GM12878 (cell line): ENCODE measurements around the gene G2E3. TPM values are rescaled to one million over a fixed set of nuclear protein-coding genes. Genes with fewer than 3 reads are reported as not detected.

Experiments
- ATAC-seq: fragments of 200-7000 bp; cut with Tn5 transposase; 3 replicates; pipeline ENCODE4 v1.9.1; 2020; ENCODE audit warnings: mild to moderate bottlenecking, moderate library complexity
- BruUV-seq: library from RNA; stranded (reverse); fragments of 400-500 nt; replicated peaks from 2 replicates; lab custom pipeline; 2021; lab: Mats Ljungman, UMichigan
- CTCF ChIA-PET: fragments of 300-600 bp; sonication (Branson Sonifier 250); formaldehyde crosslinking; extraction: SDS; loops from one replicate; lab custom pipeline; 2021; ENCODE audit warnings: inconsistent platforms; lab: Yijun Ruan, JAX
- POLR2A ChIA-PET: fragments of 350-600 bp; formaldehyde crosslinking; extraction: SDS; loops from one replicate; lab custom pipeline; 2021; ENCODE audit warnings: inconsistent platforms; lab: Charles Lee
- RAD21 ChIA-PET: fragments of 300-600 bp; sonication (Branson Sonifier 250); formaldehyde crosslinking; loops from one replicate; lab custom pipeline; 2023; ENCODE audit warnings: antibody characterized with exemption; ENCODE audit not compliant: unreplicated experiment; lab: Charles Lee
- SMC1A ChIA-PET: fragments of 300-600 bp; sonication (Branson Sonifier 250); formaldehyde crosslinking; loops from one replicate; lab custom pipeline; 2023; ENCODE audit not compliant: unreplicated experiment, uncharacterized antibody; lab: Charles Lee
- DNase-seq: peaks from one replicate; pipeline ENCODE4 v3.0.0-alpha.2; 2011; ENCODE audit warnings: low read depth, low spot score
- FAIRE-seq: peaks from 3 replicates; lab custom pipeline; 2011; peaks lifted over from hg19 to GRCh38; lab: Jason Lieb, UNC
- H2AFZ ChIP-seq: 2 replicates; pipeline ENCODE4 v1.6.0; 2011; ENCODE audit warnings: low read depth, low read length, control low read depth; ENCODE audit not compliant: control insufficient read depth
- H3K27ac ChIP-seq: 2 replicates; pipeline ENCODE4 v1.5.1; 2011; ENCODE audit warnings: control low read depth; ENCODE audit not compliant: control insufficient read depth, insufficient read depth
- H3K27me3 ChIP-seq, 2 experiments: replicated peaks in 1 of 2; 2 replicates each; pipeline versions ENCODE4 v1.6.0 to v1.6.1; 2011; ENCODE audit warnings: low read length in 1 of 2; ENCODE audit not compliant: control insufficient read depth in 2 of 2, insufficient read depth in 2 of 2
- H3K36me3 ChIP-seq, 2 experiments: 2 replicates each; pipeline ENCODE4 v1.5.1; 2011; ENCODE audit warnings: low read length in 1 of 2; ENCODE audit not compliant: control insufficient read depth in 2 of 2, insufficient read depth in 2 of 2
- H3K4me1 ChIP-seq: 2 replicates; pipeline ENCODE4 v1.6.1; 2011; ENCODE audit warnings: mild to moderate bottlenecking, low read length, moderate library complexity, mixed read lengths; ENCODE audit not compliant: control insufficient read depth, insufficient read depth
- H3K4me2 ChIP-seq: 2 replicates; pipeline ENCODE4 v1.6.0; 2011; ENCODE audit warnings: control low read depth; ENCODE audit not compliant: control insufficient read depth, insufficient read depth
- H3K4me3 ChIP-seq: fragments of 200-600 bp; sonication (generic); 2 replicates; pipeline ENCODE4 v1.5.1; 2016
- H3K79me2 ChIP-seq: 2 replicates; pipeline ENCODE4 v1.6.0; 2011; ENCODE audit warnings: low read length; ENCODE audit not compliant: control insufficient read depth, insufficient read depth
- H3K9ac ChIP-seq: 2 replicates; pipeline ENCODE4 v1.8.0; 2011; ENCODE audit warnings: low read length, control low read depth, mixed read lengths; ENCODE audit not compliant: control insufficient read depth, insufficient read depth
- H3K9me3 ChIP-seq: replicated peaks from 3 replicates; pipeline ENCODE4 v1.5.1; 2011; ENCODE audit warnings: mild to moderate bottlenecking, low read length; ENCODE audit not compliant: control insufficient read depth, insufficient read depth
- H4K20me1 ChIP-seq: 2 replicates; pipeline ENCODE4 v1.6.0; 2011; ENCODE audit not compliant: control insufficient read depth, insufficient read depth
- BCLAF1 ChIP-seq: fragments of 450-650 bp; IDR thresholded peaks from 2 replicates; pipeline ENCODE4 v1.6.1; 2017; ENCODE audit warnings: antibody characterized with exemption, mild to moderate bottlenecking, moderate library complexity
- GABPA ChIP-seq: IDR thresholded peaks from 2 replicates; pipeline ENCODE4 v1.6.1; 2014; ENCODE audit warnings: antibody characterized with exemption, low read depth, mild to moderate bottlenecking, inconsistent platforms
- HSF1 ChIP-seq: fragments of 150-350 bp; IDR thresholded peaks from 2 replicates; pipeline ENCODE4 v1.6.1; 2014; ENCODE audit warnings: mild to moderate bottlenecking, low read depth, low read length
- IKZF2 ChIP-seq, 2 experiments: fragments of 450-650 bp; IDR thresholded peaks; 2 replicates each; pipeline ENCODE4 v1.6.1; 2017; ENCODE audit warnings: mild to moderate bottlenecking in 2 of 2, moderate library complexity in 2 of 2
- IRF4 ChIP-seq: IDR thresholded peaks from 2 replicates; pipeline ENCODE4 v1.6.1; 2011; ENCODE audit warnings: low read depth, low read length
- JUND ChIP-seq: IDR thresholded peaks from 2 replicates; pipeline ENCODE4 v1.6.1; 2012; ENCODE audit warnings: low read depth, mild to moderate bottlenecking, low read length, improper control_type of control experiment, moderate library complexity
- KLF5 ChIP-seq: fragments of 450-650 bp; IDR thresholded peaks from 2 replicates; pipeline ENCODE4 v1.6.1; 2014; ENCODE audit warnings: mild to moderate bottlenecking; ENCODE audit not compliant: partially characterized antibody
- MXI1 ChIP-seq: fragments of 150-350 bp; IDR thresholded peaks from 2 replicates; pipeline ENCODE4 v1.6.1; 2011; ENCODE audit warnings: low read depth, mild to moderate bottlenecking, inconsistent platforms, low read length, improper control_type of control experiment
- NR2C2 ChIP-seq: IDR thresholded peaks from 2 replicates; pipeline ENCODE4 v1.6.1; 2011; ENCODE audit warnings: borderline replicate concordance, low read depth; ENCODE audit not compliant: control insufficient read depth, insufficient read length
- POLR2AphosphoS2 ChIP-seq: IDR thresholded peaks from 2 replicates; pipeline ENCODE4 v1.6.1; 2011; ENCODE audit warnings: low read depth, mild to moderate bottlenecking, low read length, improper control_type of control experiment, moderate library complexity
- SIN3A ChIP-seq: IDR thresholded peaks from 2 replicates; pipeline ENCODE4 v1.6.1; 2012; ENCODE audit warnings: low read depth, low read length, improper control_type of control experiment
- SMAD5 ChIP-seq: IDR thresholded peaks from 2 replicates; pipeline ENCODE4 v1.6.1; 2016; ENCODE audit warnings: antibody characterized with exemption, low read depth
- TBL1XR1 ChIP-seq: IDR thresholded peaks from 2 replicates; pipeline ENCODE4 v1.6.1; 2012; ENCODE audit warnings: low read depth, low read length, improper control_type of control experiment
- TCF12 ChIP-seq: IDR thresholded peaks from 2 replicates; pipeline ENCODE4 v1.6.1; 2011; ENCODE audit warnings: low read depth, mild to moderate bottlenecking, low read length
- ZNF592 ChIP-seq: fragments of 450-650 bp; IDR thresholded peaks from 2 replicates; pipeline ENCODE4 v1.6.1; 2017; ENCODE audit warnings: mild to moderate bottlenecking, moderate library complexity
- in situ Hi-C: fragments of 300-500 bp; cut with MboI; formaldehyde crosslinking; loops from 9 replicates; pipeline ENCODE4 v1.14.3; 2018; ENCODE audit warnings: mixed read lengths
- intact Hi-C: fragments of 100-400 bp; cut with micrococcal nuclease; formaldehyde crosslinking; loops from one replicate; pipeline ENCODE4 v1.14.2; 2022; ENCODE audit not compliant: unreplicated experiment
- polyA plus RNA-seq, 11 experiments: library from polyadenylated mRNA; depleted of rRNA in 4 of 11; unstranded in 6 of 11; stranded (reverse) in 5 of 11; fragments of >200 nt; fragmentation: Nextera tagmentation in 4 of 11; fragmentation: Illumina TruSeq in 1 of 11; extraction: Ambion mirVana in 4 of 11; extraction: Trizol in 1 of 11; gene quantifications; 1 replicate in 1 of 11; 2 replicates in 10 of 11; pipeline versions ENCODE4 v1.2.1 to v1.2.3, GENCODE V29; 2011 to 2016; ENCODE audit warnings: inconsistent platforms in 2 of 11, missing spikeins in 2 of 11, low read depth in 1 of 11
- total RNA-seq, 4 experiments: library from RNA; depleted of rRNA in 3 of 4; stranded (reverse); fragments of >200 nt in 3 of 4; fragmentation: Illumina TruSeq in 1 of 4; extraction: Trizol in 1 of 4; gene quantifications; 2 replicates each; pipeline versions ENCODE4 v1.2.1 to v1.2.3, GENCODE V29; 2013 to 2021

G2E3 gene
- total and polyA plus RNA-seq, 10 of the 15 experiments (the other 5 are each of a cell fraction or from before 2014, with no cell fraction given) = 10.0 to 38.0 (median 21.1) TPM

- no peak for TF ChIP-seq HSF1
- no peak for TF ChIP-seq GABPA
- no peak for TF ChIP-seq POLR2AphosphoS2
- no peak for TF ChIP-seq KLF5
- no peak for TF ChIP-seq MXI1
- no peak for TF ChIP-seq TCF12
- no peak for TF ChIP-seq SMAD5
Measured at GRCh38 chr14:30651937-30652336, 93.0 kb downstream of the G2E3 start (continued).

GRCh38 chr14:30655124-30655523 lies 96.2 kb downstream of the G2E3 start:
- intact Hi-C loops = no loop called here

More at GRCh38 chr14:30655124-30655523, 96.2 kb downstream of the G2E3 start:
- H3K27ac ChIP-seq = no peak overlapping the region
- no peak overlapping the region for H3K4me3 ChIP-seq
- H3K4me2 ChIP-seq = no peak overlapping the region
- H3K4me1 ChIP-seq = no peaks in the 10 kb centered on the region
- no peak overlapping the region for H3K9ac ChIP-seq
- ChIA-PET RAD21 (no interaction called here), SMC1A (interaction anchor here (1.6 to 1.8 kb wide), 2 partner anchors 25 to 701 kb away, joined by 3 read pairs; no protein-coding TSS in a partner anchor), CTCF (interaction anchor here (0.6 to 2.5 kb wide), 8 partner anchors 10 to 699 kb away, joined by 3 to 15 read pairs (median 3); no protein-coding TSS in a partner anchor), POLR2A (no interaction called here)
- H4K20me1 ChIP-seq = no peaks in the 10 kb centered on the region
- no peak for TF ChIP-seq MXI1
- no peak for TF ChIP-seq BCLAF1
- TF ChIP-seq IKZF2 (IDR thresholded peaks at IDR 0.05) = no peak
- no peak for TF ChIP-seq JUND
- no peak for TF ChIP-seq SIN3A
- no peak for TF ChIP-seq NR2C2
- no peak for TF ChIP-seq ZNF592
- TF ChIP-seq IRF4 = no peak
- TF ChIP-seq TBL1XR1 = no peak
- ATAC-seq (no peak), FAIRE-seq (no peak), DNase-seq (no peak)
- in situ Hi-C loops = loop anchor here (5.0 kb wide), 1 partner anchor 252 kb away; no protein-coding TSS in a partner anchor
- TSS peak; percentile 15 for BruUV-seq
- no peaks in the 10 kb centered on the region for H3K9me3 ChIP-seq
- H3K27me3 ChIP-seq = no peaks in the 10 kb centered on the region
- H3K36me3 ChIP-seq = peaks cover 2 to 9% of the 10 kb centered on the region in 2 experiments; a peak in 2 of 4 replicates
- H2AFZ ChIP-seq = no peak overlapping the region
- H3K79me2 ChIP-seq = no peaks in the 10 kb centered on the region
